Measurements from ENCODE around the gene LIPJ.

Gene LIPJ

GRCh38 chr10:88586462-88586861, at the start of gene LIPJ:
Gene LIPJ (plus strand): TSS chr10:88586762. CDS start chr10:88590688, 3,926 bp downstream.
- no peak for DNase-seq (ENCODE audit: low read depth)

GRCh38 chr10:88537322-88537721, 49.2 kb upstream of the LIPJ start:
- DNase-seq (ENCODE audit: low read depth) = no peak

GRCh38 chr10:88538048-88538447, 48.5 kb upstream of the LIPJ start:
- peak; percentile 92 for DNase-seq (ENCODE audit: low read depth)

GRCh38 chr10:88540351-88540750, 46.2 kb upstream of the LIPJ start:
- DNase-seq (ENCODE audit: low read depth) = no peak

- peak; percentile 80 for DNase-seq (ENCODE audit: low read depth)
These were observed 45.4 kb upstream of the LIPJ start for GRCh38 chr10:88541116-88541626.

- peak; percentile 42 for DNase-seq (ENCODE audit: low read depth)
These were observed 44.0 kb upstream of the LIPJ start for GRCh38 chr10:88542522-88542921.

- DNase-seq (ENCODE audit: low read depth) = peak; percentile 22
These were observed 42.3 kb upstream of the LIPJ start for GRCh38 chr10:88544140-88544870.

- no peak for DNase-seq (ENCODE audit: low read depth)
These were observed 41.2 kb upstream of the LIPJ start for GRCh38 chr10:88545359-88545758.

GRCh38 chr10:88546497-88546896, 40.1 kb upstream of the LIPJ start:
- no peak for DNase-seq (ENCODE audit: low read depth)

- DNase-seq (ENCODE audit: low read depth) = no peak
These were observed 35.3 kb upstream of the LIPJ start for GRCh38 chr10:88551246-88551645.

GRCh38 chr10:88553116-88553752, 33.3 kb upstream of the LIPJ start:
- peak; percentile 93 for DNase-seq (ENCODE audit: low read depth)

- DNase-seq (ENCODE audit: low read depth) = peak; percentile 32
These were observed 31.2 kb upstream of the LIPJ start for GRCh38 chr10:88555190-88555908.

- DNase-seq (ENCODE audit: low read depth) = peak; percentile 77
These were observed 29.3 kb upstream of the LIPJ start for GRCh38 chr10:88557256-88557655.

GRCh38 chr10:88557658-88558057, 28.9 kb upstream of the LIPJ start:
- DNase-seq (ENCODE audit: low read depth) = peak; percentile 68

GRCh38 chr10:88562152-88562551, 24.4 kb upstream of the LIPJ start:
- DNase-seq (ENCODE audit: low read depth) = no peak

- DNase-seq (ENCODE audit: low read depth) = peak; percentile 54
These were observed 21.5 kb upstream of the LIPJ start for GRCh38 chr10:88565072-88565471.

- no peak for DNase-seq (ENCODE audit: low read depth)
These were observed 4.2 kb upstream of the LIPJ start for GRCh38 chr10:88582411-88582805.

GRCh38 chr10:88582806-88583583, 3.6 kb upstream of the LIPJ start, which contains the start of gene RNLS:
Gene RNLS (minus strand): TSS chr10:88583318.
- DNase-seq (ENCODE audit: low read depth) = peak; percentile 54

GRCh38 chr10:88583584-88583957, 3.0 kb upstream of the LIPJ start:
- no peak for DNase-seq (ENCODE audit: low read depth)

GRCh38 chr10:88592381-88592780, 5.8 kb downstream of the LIPJ start:
- DNase-seq (ENCODE audit: low read depth) = no peak

- no peak for DNase-seq (ENCODE audit: low read depth)
These were observed 6.3 kb downstream of the LIPJ start for GRCh38 chr10:88592906-88593305.

GRCh38 chr10:88594482-88594881, 7.9 kb downstream of the LIPJ start:
- no peak for DNase-seq (ENCODE audit: low read depth)
